HG02981 (cell line): ENCODE measurements around the gene FGGY.
"Not testable (repeated sequence)": the region's sequence is repeated elsewhere in the genome, so short reads cannot be mapped to it uniquely, and the experiment has no call there.

Experiments used
- ATAC-seq: cut with Tn5 transposase; IDR thresholded peaks from one replicate; pipeline ENCODE4 v1.9.1; 2021; ENCODE audit warnings: mild to moderate bottlenecking, moderate library complexity; ENCODE audit not compliant: unreplicated experiment

Gene FGGY

DNA sequence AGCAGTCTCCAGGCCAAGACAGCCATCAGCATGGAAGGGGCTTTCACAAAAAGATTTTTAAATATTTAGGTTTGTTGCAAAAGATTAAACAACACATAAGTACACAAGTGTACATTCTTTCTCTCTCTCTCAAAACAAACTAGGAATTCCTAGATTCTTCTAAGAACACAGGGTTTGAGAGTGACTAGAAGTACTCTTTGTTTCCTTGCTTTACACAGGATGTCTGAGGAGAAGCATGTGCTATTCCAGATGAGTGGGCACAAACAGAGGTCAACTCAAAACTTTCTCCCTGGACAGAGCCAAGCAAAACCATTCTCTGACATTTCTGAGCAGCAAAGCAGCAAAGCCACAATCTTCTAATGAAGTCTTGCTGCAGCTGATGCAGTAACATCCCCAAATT, 307.3 kb downstream of the FGGY start:
- ATAC-seq = no peak

DNA sequence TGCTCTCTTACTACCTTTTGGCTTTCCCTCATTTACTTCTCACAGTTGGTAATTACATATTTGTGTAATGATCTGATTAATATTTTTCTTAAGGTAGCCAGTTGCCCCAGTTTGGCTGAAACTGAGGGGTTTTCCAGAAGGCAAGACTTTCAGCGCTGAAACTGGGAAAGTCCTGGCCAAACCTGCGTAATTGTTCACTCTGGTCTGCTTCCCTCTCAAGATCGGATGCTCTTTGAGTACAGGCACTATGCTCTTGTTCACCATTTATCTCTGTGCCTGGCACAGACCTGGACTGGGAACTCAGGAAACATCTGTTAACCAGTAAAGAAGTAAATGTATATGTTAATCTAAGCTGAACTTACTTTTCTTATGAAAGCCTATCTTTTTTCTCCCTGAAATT, 308.3 kb downstream of the FGGY start:
- ATAC-seq = no peak

DNA sequence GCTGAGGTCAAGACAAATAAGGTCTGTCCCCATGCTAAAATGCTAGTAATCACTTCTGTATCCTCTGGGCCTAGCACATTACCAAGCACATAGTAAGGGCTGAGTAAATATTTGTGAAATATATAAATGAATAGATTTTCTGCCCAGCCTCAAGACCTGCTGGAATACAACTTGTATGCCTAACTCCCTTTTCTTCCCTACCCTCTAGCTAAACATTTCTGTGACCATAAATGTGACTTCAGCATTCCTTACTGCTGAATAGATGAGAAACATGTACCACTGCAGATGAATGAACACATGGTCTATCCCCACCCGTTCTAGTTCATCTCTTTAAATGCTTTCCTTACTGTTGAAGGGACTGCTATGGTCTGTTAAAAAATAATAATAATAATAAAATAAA, 308.9 kb downstream of the FGGY start:
- ATAC-seq = no peak

DNA sequence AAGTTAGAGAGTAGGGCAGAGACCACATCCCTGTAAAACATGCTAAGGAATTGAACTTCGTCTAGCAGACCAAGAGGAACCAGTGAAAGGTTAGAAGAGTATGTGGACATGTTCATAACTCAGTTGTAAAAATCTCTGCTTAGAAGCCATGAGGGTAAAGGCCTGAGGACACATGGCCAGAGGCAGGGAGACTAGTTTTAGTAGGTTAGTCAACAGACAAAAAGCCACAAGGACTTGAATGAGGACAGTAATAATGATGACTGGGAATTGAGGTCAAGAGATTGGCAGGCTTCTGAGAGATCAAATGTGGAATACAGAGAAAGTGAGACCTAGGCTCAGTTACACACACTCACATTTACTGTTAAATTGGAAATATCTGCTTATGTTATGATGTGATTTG, 312.4 kb downstream of the FGGY start:
- no peak for ATAC-seq

DNA sequence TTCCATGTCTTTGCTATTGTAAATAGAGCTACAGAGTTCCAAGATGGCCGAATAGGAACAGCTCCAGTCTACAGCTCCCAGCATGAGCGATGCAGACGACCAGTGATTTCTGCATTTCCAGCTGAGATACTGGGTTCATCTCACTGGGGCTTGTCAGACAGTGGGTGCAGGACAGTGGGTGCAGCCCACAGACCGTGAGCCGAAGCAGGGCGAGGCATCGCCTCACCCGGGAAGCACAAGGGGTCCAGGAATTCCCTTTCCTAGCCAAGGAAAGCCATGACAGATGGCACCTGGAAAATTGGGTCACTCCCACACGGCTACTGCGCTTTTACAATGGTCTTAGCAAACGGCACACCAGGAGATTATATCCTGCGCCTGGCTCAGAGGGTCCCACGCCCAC, 313.6 kb downstream of the FGGY start:
- not testable (repeated sequence) for ATAC-seq

DNA sequence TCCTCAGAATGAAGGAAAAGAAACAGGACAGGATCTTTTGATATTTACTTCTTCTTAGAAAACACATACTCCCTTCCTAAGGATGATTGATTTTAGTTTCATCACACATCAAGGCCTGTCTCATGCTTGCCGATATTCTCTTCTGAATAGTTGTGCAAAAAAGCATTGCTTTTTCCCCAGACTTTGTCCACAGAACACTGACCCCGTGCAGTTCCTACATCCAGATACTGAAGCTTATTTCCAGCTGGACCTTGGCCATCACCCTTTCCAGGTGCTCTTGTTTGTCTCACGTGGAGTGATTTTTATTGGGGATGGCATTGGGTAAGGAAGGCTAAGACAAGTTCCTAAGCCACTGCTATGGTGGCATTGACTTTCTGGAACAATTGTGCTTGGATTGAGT, 320.5 kb downstream of the FGGY start:
- ATAC-seq = no peak

DNA sequence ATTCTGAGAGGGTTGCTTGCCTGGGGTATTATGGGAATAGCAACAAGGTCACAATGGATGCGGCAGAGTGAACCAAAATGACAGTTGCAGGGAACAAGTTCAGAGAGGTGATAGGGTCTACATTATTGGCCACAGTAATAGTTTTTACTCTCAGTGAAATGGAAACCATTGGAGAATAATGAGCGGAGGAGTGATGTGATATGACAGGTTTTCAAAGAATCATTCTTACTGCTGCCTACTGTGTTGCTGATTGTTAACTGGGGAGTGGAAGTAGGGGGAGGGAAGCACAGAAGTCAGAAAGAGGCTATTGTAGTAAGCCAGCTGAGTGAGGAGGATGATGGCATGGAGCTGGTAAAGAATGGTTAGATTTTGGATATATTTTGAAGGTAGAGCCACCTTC, 322.7 kb downstream of the FGGY start:
- no peak for ATAC-seq

DNA sequence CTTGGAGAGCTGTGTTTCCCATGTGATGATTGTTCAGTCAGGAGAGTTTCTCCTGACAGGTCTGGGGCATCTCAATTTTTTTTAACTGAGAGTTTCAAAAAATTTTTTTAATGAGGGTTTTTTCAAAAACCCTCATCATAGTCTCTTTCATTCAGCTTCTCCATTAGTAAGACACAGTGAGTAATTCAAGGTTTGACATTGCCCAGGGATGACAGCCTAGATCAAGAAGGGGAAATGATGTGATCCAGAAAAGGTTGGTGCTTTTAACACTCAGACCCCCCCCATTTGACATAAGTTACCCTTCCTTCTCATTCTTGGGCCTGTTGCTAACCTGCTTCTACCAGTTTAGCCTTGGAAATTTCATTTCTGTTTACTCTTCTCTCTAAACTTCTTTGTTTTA, 328.5 kb downstream of the FGGY start:
- no peak for ATAC-seq

DNA sequence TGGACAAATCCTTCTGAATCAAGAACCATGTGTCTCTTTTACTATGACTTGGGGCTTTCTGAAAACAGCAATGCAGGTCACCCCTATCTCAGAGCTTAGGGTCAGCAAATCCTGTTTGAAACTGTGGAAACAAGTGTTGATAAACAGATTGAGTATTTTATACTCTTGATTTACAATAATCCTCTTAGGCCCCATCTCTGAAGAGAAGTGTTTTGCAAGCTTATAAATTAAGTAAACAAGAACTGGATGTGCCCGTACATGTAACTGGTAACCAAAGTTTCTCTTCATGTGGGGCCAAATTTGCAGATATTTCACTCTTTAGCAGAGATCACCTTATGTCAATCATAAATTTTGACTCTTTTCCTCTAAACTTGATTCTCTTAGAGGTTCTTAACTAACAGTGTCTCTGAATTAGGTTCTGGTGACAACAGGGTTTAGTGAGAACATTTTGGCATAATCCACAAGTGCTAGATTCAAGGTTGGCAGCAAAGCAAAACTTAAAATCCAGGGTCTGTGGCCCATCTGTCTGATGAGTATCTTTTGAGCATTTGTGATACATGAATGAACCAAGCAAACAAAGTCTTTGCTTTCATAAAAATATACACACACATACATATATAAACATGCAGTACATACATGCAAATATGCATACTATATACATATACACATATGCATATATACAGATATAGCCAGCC, 334.8 kb downstream of the FGGY start:
- ATAC-seq = no peak

DNA sequence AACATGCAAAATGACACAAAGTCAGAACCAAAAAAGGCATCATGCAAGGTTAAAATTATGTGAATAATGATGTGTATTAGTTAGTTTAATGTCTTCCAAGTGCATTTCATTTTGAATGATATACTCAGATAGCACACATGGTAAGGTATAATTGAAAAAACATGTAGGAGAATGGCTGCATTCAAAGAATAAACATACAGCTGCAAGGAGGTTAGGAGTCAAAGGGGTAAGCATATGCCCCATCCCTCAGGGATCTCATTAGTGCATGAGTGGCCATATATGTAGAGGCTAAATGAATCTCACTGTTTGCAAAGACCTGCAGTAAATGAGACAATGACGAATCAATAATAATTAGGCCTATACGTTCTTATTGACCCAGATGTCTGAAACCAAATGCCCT, 338.2 kb downstream of the FGGY start:
- ATAC-seq = no peak

DNA sequence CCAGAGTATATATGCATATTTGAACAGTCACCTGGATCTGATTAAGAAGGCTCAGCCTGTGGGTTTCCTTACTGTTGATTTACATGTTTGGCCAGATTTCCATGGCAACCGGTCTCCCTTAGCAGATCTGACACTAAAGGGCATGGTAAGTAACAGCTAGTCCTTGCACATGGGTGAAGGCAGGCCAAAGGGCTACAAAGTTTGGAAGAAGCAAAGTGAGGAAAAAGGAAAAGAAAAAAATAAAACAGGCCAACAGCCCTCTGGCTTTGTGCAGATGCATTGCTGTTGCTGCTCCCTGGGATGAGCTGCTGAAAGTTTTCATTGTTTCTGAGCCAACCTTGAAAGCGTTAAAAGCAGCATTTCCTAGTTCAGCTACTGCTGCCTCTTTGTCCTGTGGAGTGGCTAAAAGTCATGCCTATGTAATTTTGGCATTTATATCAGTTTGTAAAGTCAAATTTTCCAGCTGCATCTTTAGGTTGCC, 341.4 kb downstream of the FGGY start:
- no peak for ATAC-seq

DNA sequence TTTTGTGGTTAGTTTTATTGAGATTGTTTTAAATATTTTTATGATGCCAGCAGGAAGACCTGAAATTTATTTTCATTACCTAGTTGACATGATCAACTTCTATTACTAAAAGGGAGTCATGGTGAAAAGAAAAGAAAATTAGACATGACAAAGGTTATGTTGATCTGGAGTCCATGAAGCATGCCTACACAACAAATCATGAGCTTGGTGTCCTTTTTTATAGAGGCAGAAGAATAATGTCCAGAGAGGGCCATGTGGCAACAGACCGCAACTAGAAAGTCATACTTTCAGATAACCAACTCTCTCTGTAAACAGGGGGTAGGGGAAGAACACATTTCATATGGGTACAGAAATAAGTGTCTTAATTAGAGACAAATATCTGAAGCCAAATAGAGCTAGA, 342.4 kb downstream of the FGGY start:
- no peak for ATAC-seq

DNA sequence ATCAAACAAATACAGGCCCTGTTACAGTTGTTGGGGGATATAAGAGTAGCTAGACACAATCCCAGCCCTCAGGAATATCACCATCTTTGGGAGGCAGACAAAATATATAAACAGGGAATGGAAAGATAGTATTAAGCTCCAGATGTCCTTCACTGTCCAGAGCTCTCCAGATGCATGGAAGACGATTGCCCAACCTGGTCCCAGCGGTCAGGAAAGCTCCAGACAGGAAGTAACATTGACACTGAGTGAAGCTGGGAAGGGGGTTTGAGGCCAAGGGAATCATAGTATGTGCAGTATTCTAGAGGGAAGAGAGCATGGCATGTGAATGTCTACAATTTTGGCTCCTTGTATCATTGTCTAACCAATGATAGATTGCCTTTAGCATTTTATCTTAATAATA, 344.0 kb downstream of the FGGY start:
- no peak for ATAC-seq

DNA sequence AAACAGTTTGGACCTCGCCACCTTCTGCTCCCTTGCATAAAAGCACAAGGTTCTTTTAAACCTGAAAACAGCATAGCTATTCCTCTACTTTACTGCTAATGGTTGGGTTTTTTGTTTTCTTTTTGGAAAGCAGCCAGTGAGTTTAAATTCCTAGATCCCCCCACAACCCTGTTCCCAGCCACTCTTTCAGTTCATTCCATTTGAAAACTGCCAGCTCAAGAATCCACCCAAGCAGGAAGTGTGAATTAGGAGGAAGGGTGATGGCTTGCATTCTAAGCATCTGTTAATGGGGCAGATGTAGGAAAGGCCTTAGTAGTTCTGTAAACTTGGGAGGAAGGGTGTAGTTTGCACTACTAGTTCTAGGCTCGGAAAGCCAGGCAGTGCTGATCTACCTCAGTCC, 344.9 kb downstream of the FGGY start:
- ATAC-seq = no peak

DNA sequence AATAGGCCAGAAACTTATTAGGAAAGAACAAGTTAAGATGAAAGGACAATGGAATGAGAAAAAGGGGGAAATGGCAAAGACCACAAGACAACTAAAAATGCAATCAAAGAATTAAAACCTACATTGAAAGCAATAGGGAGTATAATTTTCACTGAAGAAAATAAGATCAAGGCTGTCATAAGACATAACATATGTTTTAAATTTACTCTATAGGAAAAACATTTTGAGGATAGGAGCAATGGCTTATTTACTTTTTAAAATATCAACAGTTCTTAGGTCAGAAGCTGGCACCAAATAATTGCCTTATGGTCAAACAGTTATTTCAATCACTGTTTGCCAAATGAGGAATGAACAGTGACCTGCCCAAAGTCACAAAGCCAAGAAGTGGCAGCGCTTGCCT, 346.6 kb downstream of the FGGY start:
- no peak for ATAC-seq

DNA sequence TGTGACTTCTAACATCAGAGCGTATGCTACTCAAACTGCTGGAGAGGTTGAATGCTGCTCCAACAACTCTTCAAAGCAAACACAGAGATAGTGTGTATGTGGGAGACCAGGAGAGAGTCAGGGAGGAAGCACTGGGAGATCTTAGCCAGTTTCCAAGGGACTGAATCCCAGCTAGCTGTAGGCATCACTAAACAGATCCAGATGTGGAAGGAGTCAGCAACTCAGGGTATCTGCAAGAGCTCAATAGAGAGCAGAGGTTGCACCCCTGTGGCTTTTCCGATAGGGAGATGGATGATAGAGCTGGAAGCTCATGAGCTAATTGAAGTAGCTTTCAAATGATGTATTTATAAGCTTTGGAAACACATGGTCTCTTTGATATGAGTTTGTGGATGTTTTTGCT, 349.0 kb downstream of the FGGY start:
- ATAC-seq = no peak

DNA sequence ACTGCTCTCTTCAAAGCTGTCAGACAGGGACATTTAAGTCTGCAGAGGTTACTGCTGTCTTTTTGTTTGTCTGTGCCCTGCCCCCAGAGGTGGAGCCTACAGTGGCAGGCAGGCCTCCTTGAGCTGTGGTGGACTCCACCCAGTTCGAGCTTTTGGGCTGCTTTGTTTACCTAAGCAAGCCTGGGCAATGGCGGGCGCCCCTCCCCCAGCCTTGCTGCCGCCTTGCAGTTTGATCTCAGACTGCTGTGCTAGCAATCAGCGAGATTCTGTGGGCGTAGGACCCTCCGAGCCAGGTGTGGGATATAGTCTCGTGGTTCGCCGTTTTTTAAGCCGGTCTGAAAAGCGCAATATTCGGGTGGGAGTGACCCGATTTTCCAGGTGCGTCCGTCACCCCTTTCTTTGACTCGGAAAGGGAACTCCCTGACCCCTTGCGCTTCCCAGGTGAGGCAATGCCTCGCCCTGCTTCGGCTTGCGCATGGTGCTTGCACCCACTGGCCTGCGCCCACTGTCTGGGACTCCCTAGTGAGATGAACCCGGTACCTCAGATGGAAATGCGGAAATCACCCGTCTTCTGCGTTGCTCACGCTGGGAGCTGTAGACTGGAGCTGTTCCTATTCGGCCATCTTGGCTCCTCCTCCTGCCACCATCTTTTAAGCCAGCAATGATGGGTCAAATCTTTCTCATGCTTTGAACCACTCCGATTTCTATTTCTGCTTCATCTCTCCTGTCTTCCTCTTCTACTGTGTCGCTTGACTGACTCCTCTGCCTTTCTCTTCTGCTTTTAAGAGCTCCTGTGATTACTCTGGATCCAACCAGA, 356.5 kb downstream of the FGGY start:
- not testable (repeated sequence) for ATAC-seq

DNA sequence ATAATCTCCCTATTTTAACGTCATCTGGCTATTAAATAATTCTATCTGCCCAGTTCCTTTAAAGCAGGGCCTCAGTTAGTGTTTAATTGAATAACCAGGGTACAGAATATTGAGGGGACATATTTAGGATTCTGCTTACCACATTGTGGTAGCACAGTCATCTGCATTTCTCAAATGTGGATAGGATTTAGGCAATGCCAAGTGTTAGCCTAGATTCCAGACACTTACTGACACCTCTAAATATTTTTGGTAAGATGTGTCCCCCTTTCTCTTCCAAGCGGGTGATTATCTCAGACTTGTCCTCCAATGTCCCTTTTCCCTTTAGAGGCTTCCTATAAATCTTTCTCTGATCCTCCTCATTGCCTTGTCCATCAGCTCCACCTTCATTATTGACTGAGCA, 357.1 kb downstream of the FGGY start:
- no peak for ATAC-seq

DNA sequence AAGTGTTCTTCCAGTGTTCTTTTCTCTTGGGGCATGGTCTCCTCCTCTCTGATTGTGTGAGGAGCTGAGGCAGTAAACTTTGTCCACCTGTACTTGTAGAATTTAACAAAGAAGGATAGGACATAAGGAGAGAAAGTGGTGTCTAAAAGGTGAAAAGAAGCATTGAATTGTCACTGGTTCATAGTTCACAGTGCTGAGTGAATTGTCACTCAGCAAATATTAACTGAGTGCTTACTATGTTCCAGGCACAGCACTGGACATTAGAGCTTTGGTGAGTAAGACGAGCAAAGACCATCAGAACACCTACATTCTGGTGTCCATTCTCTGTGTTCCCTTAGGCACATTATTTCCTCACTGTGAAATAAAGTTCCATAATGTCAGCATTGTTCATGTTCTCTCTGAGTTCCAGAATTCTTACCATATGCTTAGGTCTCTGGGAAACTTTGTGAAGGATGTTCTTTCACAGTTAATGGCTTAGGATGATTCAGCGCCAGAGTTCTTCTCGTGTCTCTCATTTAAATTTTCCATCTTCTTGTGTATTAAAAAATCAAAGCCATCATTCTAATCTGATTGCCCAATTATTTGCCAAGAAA, 361.1 kb downstream of the FGGY start:
- no peak for ATAC-seq

DNA sequence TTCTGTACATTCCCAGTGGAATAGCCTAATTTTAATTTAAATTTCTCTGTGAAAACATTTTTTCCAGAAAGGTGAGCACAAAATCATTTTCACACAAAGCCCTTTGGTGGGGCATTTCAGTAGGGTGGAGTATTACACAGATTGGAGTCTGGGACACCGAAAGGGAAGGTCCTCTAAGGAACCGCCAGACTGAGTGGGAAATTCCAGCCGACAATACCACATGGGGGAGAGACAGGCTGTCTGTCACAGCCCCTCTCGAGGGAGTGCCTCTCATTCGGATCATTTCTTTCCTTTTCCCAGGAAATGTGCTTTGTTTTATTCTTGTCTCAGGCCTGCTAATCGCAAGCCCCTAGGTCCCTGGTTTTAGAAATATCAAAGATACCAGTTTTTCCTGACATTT, 367.3 kb downstream of the FGGY start:
- ATAC-seq = no peak

DNA sequence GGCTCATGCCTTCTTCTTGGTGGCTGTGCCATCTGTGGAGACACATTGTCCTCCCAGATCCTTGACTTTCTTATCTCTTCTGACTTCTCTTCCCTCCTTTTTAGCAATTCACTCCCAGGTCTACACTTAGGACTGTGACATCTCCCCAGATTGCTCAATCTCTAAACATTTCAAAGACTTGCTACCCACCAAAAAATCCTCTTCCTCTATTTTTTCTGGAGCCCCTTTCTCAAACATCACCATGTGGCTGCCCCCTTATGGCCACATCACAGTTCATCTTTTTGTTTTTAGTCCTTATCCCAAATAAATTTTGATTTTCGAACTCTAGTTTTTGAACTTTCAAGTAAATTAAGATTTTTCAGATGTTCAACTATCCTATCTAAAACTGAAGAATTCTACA, 369.2 kb downstream of the FGGY start:
- ATAC-seq = no peak

DNA sequence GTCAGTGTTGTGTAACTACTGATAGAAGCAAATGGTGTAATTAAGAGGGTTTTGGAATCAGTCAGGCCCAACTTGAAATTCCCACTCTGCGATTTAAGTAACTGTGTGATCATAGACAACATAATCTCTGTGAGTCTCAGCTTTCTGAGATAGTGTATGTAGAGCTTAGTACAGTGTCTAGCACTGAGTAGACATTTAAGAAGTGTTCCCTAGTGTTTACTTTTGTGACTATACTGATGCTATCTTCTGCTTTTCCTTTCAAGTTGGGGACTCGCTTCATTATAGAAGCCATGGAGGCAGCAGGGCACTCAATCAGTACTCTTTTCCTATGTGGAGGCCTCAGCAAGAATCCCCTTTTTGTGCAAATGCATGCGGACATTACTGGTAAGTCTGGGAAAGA, 370.1 kb downstream of the FGGY start:
- ATAC-seq = no peak
